ENCODE measurements around the gene LRCOL1.

Gene LRCOL1

DNA sequence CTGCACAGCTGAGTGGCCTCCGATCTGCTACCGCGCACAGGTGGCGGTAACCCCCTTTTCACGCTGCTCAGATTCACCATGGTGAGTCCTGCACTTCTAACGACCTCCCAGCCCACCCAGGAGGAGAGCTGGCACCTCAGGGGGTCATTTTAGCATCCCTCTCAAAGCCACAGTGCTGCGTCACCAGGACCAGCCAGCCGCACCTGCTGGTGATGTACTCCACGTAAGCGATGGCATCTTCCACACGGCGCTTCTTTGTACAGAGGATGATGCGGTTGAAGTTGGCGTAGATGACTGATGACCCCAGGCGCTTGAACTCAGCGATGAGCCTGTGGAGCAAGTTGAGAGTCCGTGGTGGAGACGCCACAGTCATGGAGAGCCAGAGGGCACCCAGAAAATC, 27.4 kb upstream of the LRCOL1 start:
- no peaks in the 10 kb centered on the region for H3K9me3 ChIP-seq (ENCODE audit: control insufficient read depth, insufficient read depth, low read depth, low read length)
- H3K27ac ChIP-seq (ENCODE audit: extremely low read depth, low read depth, low read length) = no peak overlapping the region
- no peak for TF ChIP-seq ZNF221 (tag by site-specific recombination; IDR thresholded peaks at IDR 0.05; ENCODE audit: borderline replicate concordance)
- TF ChIP-seq ZNF707 (tag by site-specific recombination; IDR thresholded peaks at IDR 0.05) = no peak
- TF ChIP-seq KLF7 (tag by site-specific recombination; IDR thresholded peaks at IDR 0.05; ENCODE audit: borderline replicate concordance) = no peak
- no peak for TF ChIP-seq ZNF132 (tag by site-specific recombination; IDR thresholded peaks at IDR 0.05; ENCODE audit: borderline replicate concordance)
- no peak for TF ChIP-seq PRDM1 (tag by site-specific recombination; IDR thresholded peaks at IDR 0.05)
- TF ChIP-seq ZNF138 (tag by site-specific recombination; IDR thresholded peaks at IDR 0.05; ENCODE audit: borderline replicate concordance) = no peak
- no peak for TF ChIP-seq ZNF624 (tag by site-specific recombination; IDR thresholded peaks at IDR 0.05)
- TF ChIP-seq ZNF768 (tag by site-specific recombination; IDR thresholded peaks at IDR 0.05) = no peak
- no peak for TF ChIP-seq ZBTB26 (tag by site-specific recombination; optimal IDR thresholded peaks at IDR 0.05)
- ChIA-PET POLR2A (interaction anchor here (1.7 kb wide), 1 partner anchor 8 kb away, joined by 6 read pairs; no protein-coding TSS in a partner anchor), CTCF (interaction anchor here (0.8 to 2.4 kb wide), 8 partner anchors 8 to 222 kb away, joined by 3 to 11 read pairs (median 6); no protein-coding TSS in a partner anchor)
- no peaks in the 10 kb centered on the region for H3K4me1 ChIP-seq (ENCODE audit: control insufficient read depth, insufficient read depth, low read length)
- H3K36me3 ChIP-seq (ENCODE audit: control insufficient read depth in 2 of 2, insufficient read depth in 1 of 2, low read length in 2 of 2) = peaks cover 31 to 96% of the 10 kb centered on the region in 2 experiments
- no peak overlapping the region for H3K4me3 ChIP-seq (ENCODE audit: low read depth, low read length)

GRCh38 chr12:132635076-132635955, 24.9 kb upstream of the LRCOL1 start:
- POLR2A ChIA-PET = no interaction called here
- CTCF ChIA-PET = interaction anchor here (1.0 kb wide), 1 partner anchor 20 kb away, joined by 3 read pairs; no protein-coding TSS in a partner anchor
- Histone ChIP-seq H3K36me3 (ENCODE audit: control insufficient read depth in 2 of 2, insufficient read depth in 1 of 2, low read length in 2 of 2) (peaks cover 35 to 96% of the 10 kb centered on the region in 2 experiments), H3K9me3 (ENCODE audit: control insufficient read depth, insufficient read depth, low read depth, low read length) (no peaks in the 10 kb centered on the region), H3K27ac (ENCODE audit: extremely low read depth, low read depth, low read length) (no peak overlapping the region), H3K4me1 (ENCODE audit: control insufficient read depth, insufficient read depth, low read length) (no peaks in the 10 kb centered on the region), H3K4me3 (ENCODE audit: low read depth, low read length) (no peak overlapping the region)
- TF ChIP-seq ZNF2 (tag by site-specific recombination; IDR thresholded peaks at IDR 0.05) (no peak), ZNF133 (tag by site-specific recombination; IDR thresholded peaks at IDR 0.05) (no peak), ZNF274 (IDR thresholded peaks at IDR 0.05; ENCODE audit: low read length) (no peak), ZNF274 (tag by site-specific recombination; IDR thresholded peaks at IDR 0.05; ENCODE audit: borderline replicate concordance) (no peak)

- Histone ChIP-seq H3K9me3 (ENCODE audit: control insufficient read depth, insufficient read depth, low read depth, low read length) (no peaks in the 10 kb centered on the region), H3K36me3 (ENCODE audit: control insufficient read depth in 2 of 2, insufficient read depth in 1 of 2, low read length in 2 of 2) (peaks cover 37 to 99% of the 10 kb centered on the region in 2 experiments), H3K4me1 (ENCODE audit: control insufficient read depth, insufficient read depth, low read length) (no peaks in the 10 kb centered on the region), H3K27ac (ENCODE audit: extremely low read depth, low read depth, low read length) (no peak overlapping the region), H3K4me3 (ENCODE audit: low read depth, low read length) (no peak overlapping the region)
- POLR2A ChIA-PET = no interaction called here
- TF ChIP-seq ZSCAN30 (tag by site-specific recombination; IDR thresholded peaks at IDR 0.05) (no peak), ZFHX2 (tag by site-specific recombination; conservative IDR thresholded peaks at IDR 0.05) (no peak), MEIS1 (CRISPR knock-in tag; IDR thresholded peaks at IDR 0.05; ENCODE audit: borderline replicate concordance) (no peak), OVOL3 (tag by site-specific recombination; IDR thresholded peaks at IDR 0.05) (no peak), ZNF626 (tag by site-specific recombination; IDR thresholded peaks at IDR 0.05) (no peak), SP7 (tag by site-specific recombination; IDR thresholded peaks at IDR 0.05) (no peak)
- TF ChIP-seq, protein P1, sequence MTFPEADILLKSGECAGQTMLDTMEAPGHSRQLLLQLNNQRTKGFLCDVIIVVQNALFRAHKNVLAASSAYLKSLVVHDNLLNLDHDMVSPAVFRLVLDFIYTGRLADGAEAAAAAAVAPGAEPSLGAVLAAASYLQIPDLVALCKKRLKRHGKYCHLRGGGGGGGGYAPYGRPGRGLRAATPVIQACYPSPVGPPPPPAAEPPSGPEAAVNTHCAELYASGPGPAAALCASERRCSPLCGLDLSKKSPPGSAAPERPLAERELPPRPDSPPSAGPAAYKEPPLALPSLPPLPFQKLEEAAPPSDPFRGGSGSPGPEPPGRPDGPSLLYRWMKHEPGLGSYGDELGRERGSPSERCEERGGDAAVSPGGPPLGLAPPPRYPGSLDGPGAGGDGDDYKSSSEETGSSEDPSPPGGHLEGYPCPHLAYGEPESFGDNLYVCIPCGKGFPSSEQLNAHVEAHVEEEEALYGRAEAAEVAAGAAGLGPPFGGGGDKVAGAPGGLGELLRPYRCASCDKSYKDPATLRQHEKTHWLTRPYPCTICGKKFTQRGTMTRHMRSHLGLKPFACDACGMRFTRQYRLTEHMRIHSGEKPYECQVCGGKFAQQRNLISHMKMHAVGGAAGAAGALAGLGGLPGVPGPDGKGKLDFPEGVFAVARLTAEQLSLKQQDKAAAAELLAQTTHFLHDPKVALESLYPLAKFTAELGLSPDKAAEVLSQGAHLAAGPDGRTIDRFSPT (tag by site-specific recombination; IDR thresholded peaks at IDR 0.05) = no peak
- CTCF ChIA-PET = no interaction called here
These were observed 24.1 kb upstream of the LRCOL1 start for GRCh38 chr12:132634411-132634990.
